ENCODE measurements around the gene DUT.

Gene DUT

GRCh38 chr15:48373821-48374451 lies 42.7 kb downstream of the DUT start:
- no peak for DNase-seq

- DNase-seq, result no peak
These were observed 43.2 kb downstream of the DUT start for GRCh38 chr15:48374472-48374871.

- no peak for DNase-seq
These were observed 44.5 kb downstream of the DUT start for GRCh38 chr15:48375767-48376166.

GRCh38 chr15:48380198-48380597 lies 49.0 kb downstream of the DUT start:
- no peak for DNase-seq

DNA sequence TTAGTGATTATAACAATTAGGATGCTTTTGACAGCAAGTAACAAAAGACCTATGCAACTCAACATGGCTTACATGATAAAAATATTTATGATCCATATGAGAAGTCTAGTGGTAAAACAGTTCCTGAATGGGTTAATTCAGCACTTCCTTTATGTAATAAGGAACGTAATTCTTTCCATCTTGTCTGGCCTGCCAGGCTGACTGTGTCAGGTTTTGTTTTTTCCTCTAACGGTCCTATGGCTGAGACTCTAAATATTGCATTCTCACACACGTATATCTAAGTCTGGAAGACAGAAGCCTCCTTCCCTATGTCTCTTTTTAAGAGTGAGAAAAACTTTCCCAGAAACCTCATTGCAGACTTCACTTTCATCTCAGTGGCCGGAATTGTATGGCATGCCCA lies 50.6 kb downstream of the DUT start:
- DNase-seq, result no peak

GRCh38 chr15:48383031-48383430 lies 51.8 kb downstream of the DUT start:
- no peak for DNase-seq

GRCh38 chr15:48384616-48385015 lies 53.4 kb downstream of the DUT start:
- DNase-seq, result no peak

DNA sequence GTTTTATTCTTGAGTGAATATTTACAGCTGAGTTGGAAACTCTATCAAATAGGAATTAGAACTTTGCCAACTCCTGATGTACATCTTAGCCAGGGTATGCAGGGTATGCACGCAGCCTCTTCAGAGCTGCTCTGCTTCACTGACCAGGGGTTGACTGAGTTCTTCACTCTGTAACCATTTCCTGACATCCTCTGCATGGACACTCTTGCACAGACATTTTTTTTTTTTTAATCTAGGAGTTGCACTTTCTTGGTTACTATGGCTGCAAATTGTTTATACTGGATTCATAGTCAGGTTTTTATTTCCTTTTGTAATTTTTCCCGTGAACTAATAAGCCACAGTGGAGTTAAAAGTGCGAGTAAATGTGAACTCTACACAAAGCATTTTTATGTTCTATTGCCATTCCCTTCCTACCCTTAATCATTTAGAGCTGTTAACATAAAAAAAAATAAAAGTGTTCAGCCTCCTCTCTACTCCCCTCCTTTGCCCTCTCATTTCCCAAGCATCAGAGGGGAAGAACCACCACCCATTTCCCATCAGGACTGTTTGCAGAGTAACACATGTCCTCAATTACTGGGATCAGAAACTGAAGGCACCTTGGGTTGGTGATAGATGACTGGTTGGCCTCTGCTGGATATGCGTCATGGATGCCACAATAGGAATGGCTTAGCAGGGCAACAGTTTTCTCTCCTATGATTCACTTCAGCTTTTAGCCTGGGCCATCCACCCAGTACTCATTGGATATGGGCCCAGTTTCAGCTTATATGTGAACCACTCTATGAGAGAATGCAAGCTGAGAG lies 54.0 kb downstream of the DUT start:
- no peak for DNase-seq

GRCh38 chr15:48388016-48388851 lies 57.0 kb downstream of the DUT start:
- no peak for DNase-seq

- DNase-seq, result no peak
These were observed 57.7 kb downstream of the DUT start for GRCh38 chr15:48388910-48389309.

- no peak for DNase-seq
These were observed 58.5 kb downstream of the DUT start for GRCh38 chr15:48389691-48390143.

DNA sequence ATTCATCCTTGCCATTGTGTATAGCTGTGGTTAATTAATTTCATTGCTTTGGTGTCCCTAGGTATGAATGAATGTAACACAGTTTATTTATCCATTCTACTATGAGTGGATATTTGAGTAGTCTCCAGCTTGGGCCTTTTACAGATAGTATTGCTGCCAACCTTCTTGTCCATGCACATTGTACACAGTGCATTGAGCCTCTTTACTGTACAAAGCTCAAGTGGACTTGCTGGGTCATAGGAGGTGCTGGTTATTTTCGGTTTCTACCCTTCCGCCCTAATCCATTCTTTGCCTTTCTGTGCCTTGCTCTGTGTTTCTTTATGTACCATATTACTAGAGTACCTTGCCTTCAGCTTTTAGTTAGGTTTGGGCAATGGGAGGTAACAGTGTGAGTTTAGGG lies 60.7 kb downstream of the DUT start:
- no peak for DNase-seq

DNA sequence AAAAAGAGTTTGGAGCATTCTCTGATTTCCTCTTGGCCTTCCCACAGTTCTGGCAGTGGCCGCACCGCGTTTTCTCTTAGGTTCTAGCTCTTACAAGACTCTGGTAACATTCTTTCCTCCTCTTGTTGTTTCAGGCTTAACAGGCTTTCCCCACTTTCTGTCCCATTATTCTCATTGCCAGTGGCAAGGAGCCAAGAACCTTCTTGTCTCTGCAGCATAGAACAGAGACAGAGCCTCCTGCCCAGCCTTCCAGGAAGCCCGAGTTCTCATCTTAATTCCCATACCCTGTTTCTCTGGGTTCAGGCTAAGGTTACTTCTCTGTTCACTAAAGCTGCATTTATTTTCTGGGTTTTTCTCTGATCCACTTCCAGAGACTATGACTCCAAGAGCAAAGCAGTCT lies 61.1 kb downstream of the DUT start:
- no peak for DNase-seq

Data from activated T-cell treated with anti-CD3 and anti-CD28 coated beads, Interleukin-2, amount 50 U/mL, for 1 hour (primary cell).